ENCODE results near the gene DDX6.

GRCh38 chr11:118766035-118766434 lies 24.9 kb downstream of the DDX6 start:
- TF ChIP-seq, protein P1, sequence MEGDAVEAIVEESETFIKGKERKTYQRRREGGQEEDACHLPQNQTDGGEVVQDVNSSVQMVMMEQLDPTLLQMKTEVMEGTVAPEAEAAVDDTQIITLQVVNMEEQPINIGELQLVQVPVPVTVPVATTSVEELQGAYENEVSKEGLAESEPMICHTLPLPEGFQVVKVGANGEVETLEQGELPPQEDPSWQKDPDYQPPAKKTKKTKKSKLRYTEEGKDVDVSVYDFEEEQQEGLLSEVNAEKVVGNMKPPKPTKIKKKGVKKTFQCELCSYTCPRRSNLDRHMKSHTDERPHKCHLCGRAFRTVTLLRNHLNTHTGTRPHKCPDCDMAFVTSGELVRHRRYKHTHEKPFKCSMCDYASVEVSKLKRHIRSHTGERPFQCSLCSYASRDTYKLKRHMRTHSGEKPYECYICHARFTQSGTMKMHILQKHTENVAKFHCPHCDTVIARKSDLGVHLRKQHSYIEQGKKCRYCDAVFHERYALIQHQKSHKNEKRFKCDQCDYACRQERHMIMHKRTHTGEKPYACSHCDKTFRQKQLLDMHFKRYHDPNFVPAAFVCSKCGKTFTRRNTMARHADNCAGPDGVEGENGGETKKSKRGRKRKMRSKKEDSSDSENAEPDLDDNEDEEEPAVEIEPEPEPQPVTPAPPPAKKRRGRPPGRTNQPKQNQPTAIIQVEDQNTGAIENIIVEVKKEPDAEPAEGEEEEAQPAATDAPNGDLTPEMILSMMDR (conservative IDR thresholded peaks at IDR 0.05; ENCODE audit: low read depth, low read length), result no peak
- no peak for TF ChIP-seq EZH2 (IDR thresholded peaks at IDR 0.05; ENCODE audit: borderline replicate concordance, low read depth, low read length, poor library complexity, severe bottlenecking)
